Measurements from ENCODE around the gene GCNA.
A peak's percentile ranks its signal among the peaks of the same experiment; 100 is the strongest.

Gene GCNA

DNA sequence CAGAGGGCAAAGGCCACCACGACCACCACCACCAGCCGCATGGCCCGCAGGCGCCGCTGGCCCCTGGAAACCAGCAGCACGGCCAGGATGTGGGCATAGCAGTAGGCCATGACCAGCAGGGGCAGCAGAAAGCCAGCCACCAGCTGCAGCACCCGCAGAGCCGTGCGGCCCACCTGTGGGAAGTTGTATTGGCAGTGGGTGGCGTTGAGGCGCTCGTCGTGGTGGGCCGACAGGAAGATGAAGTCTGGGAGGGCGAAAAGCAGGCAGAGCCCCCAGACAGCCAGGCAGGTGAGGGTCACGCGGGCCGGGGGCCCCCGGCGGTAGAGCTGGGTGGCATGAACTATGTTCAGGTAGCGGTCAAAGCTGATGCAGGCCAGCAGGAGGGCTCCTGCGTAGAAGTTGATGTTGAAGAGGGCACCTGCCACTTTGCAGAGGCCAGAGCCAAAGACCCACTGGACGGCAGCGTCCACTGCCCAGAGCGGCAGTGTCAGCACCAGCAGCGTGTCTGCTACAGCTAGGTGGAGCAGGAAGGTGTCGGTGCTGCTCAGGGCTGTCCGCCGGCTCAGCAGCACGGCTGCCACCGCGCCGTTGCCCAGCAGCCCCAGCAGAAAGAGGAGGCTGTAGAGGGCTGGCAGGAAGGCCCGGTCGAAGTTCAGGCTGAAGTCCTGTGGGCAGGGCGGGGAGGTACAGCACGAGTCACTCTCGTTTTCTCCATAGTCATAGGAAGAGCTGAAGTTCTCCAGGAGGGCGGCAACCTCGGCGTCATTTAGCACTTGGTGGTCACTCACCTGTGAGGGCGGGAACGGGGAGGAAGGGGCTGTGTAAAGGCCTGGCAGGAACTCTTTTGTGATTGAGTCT lies 38.7 kb downstream of the GCNA start:
- DNase-seq (ENCODE audit: low read depth) = no peak

GRCh38 chrX:71617742-71618141 lies 39.5 kb downstream of the GCNA start:
- no peak for DNase-seq (ENCODE audit: low read depth)

- DNase-seq (ENCODE audit: low read depth) = peak; percentile 34
These were observed 40.1 kb downstream of the GCNA start, which contains the start of gene CXCR3 for GRCh38 chrX:71618303-71618721. Gene CXCR3, minus strand, starts transcription at chrX:71618511. Its CDS starts 62 bp downstream, at chrX:71618449.

- no peak for DNase-seq (ENCODE audit: low read depth)
These were observed 40.5 kb downstream of the GCNA start for GRCh38 chrX:71618787-71619186.

- DNase-seq (ENCODE audit: low read depth) = no peak
These were observed 41.0 kb downstream of the GCNA start for GRCh38 chrX:71619193-71619592.

DNA sequence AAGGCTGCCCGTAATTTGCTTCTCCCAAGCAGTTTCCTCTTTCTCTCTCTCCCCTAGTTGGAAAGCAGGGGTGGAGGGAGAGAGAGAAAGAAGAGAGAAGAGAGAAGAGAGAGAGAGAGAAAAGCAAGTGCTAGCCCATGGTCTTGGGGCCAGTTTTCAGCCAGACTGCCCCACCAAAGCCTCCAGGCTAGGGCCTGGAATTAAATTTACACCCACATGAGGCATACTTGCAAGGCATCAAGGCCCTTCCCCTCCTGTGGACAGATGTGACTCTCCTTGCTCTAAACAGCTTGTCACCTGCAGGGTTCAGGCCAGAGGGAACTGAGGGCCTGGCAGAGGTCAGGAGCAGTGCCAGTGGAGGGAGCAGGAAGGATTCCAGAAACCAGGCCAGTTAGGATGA lies 41.7 kb downstream of the GCNA start:
- no peak for DNase-seq (ENCODE audit: low read depth)

DNA sequence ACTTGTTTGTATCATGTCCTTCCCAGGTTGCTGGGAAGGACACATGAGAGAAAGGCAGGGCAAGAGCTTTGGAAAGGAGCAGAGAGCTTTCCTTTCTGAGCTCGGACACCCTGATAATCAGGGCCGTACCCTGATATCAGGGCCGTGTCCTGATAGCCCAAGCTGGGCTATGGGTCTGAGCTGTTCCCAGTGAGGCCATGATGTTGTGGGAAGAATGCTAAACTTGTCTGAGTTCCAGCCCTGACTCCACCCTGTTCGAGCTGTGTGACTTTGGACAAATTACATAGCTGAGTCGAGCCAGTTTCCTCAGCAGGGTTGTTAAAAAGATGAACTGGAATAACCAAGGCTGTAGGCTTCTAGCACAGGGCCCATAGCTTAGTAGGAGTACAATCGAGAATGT lies 43.4 kb downstream of the GCNA start:
- DNase-seq (ENCODE audit: low read depth) = no peak

DNA sequence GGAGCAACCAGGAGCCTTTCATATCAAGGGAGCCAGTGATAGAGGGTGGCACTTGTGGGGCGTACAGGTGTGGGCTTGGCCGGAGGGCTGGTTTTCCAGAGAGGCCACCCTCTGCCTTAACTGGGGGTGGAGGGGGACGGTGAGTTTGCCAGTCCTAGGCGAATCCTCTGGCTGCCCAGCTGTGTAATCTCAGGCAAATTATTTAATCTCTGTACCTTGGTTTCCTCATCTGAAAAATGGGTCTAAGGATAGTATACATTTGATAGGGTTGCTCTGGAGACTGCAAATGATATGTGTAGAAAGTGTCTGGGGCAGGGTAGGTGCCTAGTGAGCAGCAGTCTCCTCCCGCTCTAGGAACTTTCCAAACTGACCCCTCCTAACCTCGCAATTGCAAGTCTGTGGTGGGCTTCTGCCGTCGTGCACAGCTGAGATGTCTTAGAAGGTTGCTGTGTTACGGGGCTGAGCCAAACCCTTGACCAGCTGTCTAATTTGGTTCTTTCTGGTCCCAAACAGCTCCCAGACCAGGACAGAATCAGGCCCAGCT lies 43.9 kb downstream of the GCNA start:
- DNase-seq (ENCODE audit: low read depth) = no peak

GRCh38 chrX:71622576-71623450 lies 44.6 kb downstream of the GCNA start:
- no peak for DNase-seq (ENCODE audit: low read depth)

DNA sequence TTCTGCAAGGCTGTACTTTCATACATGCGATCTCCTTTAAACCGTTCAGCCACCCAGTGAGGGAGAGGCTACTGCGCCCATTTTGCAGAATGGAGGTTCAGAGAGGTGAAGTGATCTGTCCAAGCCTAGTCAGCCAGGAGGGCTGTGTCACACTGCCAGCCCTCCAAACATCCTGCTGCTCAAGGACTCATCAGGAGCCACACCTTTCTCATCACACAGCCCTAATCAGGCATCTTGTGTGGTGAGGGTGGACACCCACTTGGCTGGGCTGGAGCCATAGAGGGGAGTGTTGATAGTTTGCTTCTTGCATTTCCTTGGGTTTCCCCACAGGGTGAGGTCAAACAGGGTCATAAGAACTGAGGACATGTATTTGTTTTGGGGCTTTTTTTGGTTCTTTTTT lies 45.5 kb downstream of the GCNA start:
- no peak for DNase-seq (ENCODE audit: low read depth)

DNA sequence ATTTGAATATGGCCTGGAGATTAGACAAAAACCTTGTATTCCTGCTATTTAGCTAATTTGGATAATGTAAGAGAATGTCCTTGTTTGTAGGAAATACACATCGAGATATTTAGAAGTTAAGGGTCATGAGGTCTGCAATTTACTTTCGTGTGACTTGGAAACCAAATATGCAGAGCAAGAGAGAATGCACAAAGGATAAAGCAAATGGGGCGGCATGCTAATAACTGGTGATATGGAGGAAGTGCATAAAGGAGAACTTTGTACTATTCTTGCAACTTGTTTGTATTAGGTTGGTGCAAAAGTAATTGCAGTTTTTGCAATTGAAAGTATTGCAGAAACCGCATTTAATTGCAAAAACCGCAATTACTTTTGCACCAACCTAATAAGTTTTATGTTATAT lies 47.2 kb downstream of the GCNA start:
- no peak for DNase-seq (ENCODE audit: low read depth)

DNA sequence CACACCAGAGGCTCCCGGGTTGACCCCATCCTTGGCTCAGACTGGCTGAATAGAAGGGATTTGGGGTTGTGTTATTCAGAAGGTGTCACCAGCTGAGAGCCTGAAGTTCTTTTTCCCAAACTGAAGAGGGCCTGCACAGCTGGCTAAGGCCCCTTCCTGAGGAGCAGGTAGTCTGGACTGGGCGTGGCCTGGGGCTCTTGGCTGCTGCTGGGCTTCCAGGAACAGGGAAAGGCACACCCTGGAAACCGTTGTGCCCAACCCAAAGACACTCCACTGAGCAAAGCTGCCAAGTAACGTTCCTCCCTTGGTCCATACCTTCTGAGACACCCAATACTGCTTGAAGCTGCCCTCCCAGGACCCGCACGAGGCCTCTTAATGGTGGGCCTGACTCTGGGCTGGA lies 48.3 kb downstream of the GCNA start:
- DNase-seq (ENCODE audit: low read depth) = no peak

DNA sequence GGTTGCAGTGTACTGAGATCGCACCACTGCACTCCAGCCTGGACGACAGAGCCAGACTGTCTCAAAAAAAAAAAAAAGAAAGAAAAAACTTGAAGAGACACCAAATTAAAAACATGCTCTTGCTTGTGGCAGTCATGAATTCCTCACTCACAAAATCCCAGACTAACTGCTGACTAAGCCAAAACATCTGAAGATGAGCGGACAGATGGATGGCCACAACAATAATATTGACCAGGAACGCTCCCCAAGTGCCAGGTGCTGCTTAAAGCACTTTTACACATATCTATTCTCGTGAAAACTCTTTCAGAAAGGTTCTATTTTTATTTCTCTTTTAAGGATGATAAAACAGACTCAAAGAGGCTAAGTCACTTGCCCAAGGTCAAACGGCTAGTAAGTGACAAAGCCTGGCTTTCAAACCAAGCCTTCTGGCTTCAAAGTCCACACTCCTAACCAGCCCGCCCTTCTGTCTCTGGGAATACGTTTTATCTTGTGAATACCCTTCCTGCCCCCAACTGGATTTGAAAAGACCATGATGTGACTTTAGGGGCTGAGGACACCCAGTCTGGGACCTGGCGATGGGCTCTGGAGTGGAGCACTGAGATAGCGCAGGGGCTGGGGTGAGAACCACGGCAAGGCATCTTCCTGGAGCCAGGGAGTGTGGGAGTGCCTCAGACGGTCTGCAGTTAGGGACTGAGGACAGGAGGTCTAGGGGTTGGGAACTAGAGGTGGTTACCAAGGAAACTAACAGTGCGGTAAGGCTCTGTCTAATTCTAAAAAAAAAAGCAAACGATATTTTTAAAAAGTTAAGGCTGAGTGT lies 49.6 kb downstream of the GCNA start:
- DNase-seq (ENCODE audit: low read depth) = no peak

DNA sequence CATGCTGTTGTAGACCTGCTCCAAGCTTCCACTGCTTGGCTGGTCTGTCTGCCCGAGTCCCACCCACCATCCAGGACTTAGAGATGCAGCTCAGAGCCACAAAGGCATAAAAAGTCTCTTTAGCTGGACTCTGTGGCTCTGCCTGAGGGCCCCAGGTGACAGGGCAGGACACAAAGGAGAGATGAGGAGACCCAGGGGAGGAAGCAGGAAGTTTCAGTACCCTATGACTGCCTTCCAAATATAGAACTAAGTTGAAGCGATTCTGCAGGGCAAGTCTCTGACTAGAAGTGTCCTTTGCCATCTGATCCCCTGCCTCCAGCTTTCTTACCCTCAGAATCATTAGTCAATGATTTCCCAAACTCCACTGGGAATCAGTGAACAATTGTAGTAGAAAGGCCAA lies 51.2 kb downstream of the GCNA start:
- DNase-seq (ENCODE audit: low read depth) = no peak

GRCh38 chrX:71632923-71633657 lies 54.9 kb downstream of the GCNA start:
- DNase-seq (ENCODE audit: low read depth) = no peak

DNA sequence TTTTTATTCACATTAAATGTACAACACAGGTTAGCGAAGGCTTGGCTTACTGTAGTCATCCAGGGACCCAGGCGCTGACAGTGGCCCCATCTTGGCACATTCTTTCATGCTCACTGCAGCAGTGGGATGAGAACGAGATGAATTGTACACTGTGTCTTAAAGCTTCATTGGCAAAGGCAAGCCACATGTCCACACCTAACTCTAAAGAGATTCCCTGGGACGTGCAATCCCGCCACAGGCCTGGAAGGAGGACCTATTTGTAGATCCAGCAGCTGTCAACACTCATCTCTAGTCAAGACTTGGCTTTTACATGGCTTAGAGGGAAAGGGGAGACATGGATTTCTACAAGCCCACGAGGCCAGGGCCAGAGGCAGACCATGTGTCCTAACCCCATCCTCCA lies 56.1 kb downstream of the GCNA start:
- no peak for DNase-seq (ENCODE audit: low read depth)

DNA sequence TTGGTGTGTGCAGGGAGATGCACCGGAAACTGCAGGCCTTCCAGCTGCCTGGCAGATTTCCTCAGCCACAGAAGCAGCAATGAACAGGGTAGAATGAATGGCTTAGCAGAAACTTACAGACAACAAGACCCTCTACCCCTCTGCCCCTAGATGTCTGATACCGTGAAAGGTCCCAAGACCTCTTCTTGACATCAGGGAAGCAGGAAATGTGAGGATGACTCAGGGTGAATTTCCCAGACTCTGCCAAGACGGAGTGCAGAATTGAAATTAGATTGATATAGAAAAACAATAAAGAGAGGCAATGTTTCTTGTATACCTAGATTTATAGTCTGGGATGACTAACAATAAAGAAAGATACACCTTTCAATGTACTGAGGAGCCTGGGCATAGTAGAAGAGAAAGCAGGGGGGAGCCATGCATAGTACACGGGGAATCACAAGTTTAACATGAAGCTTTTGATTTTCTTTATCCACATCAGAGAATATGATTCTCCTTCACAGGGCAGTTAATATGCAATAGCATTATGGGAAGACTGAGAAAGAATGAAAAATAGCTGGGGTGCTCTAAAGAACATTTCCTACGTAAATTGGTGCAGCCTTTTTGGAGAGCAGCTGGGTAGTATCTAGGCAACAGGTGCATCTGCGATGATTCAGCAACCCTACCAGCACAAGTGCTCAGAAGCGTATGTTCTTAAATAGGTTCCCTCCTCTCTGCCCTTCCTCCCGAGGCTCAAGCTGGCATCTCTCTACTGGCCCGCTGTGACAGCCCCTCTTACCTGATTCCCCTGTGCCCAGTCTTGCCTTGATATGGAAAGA lies 58.4 kb downstream of the GCNA start:
- no peak for DNase-seq (ENCODE audit: low read depth)

DNA sequence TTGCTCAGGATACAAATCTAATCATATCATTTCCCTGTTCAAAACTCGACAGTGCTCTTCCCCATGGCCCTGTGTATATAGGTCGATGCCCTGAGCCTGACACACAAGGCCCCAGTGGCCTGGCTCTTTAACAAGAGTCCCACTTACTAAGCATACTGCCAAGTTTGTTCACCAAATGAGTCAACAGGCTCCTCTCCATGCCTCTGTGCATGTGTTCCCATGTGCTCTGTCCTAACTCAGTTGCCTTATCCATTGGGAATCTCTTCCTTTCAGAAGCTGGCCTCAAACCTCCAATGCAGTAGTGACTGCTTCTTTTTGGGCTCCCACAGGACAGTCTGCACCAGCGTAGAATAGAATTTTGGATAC lies 59.0 kb downstream of the GCNA start:
- DNase-seq (ENCODE audit: low read depth) = no peak

DNA sequence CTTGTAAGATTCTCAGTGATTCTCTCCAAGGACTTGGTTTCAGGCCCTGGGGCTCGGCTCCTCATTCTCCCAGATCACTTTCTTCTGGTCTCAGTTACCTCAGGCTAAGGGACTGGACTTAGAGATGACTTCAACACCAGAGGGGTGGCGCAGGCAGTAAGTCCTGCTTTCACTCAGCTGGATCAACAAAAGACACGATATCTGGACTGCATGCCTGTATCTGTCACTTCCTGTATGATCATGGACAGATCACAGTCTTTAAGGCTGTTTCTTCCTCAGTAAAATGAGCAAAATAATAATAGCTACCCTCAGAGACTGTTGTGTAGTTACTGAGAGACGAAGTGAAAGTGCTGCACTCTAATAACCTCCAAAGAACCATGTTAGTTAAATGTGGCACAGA lies 59.6 kb downstream of the GCNA start:
- no peak for DNase-seq (ENCODE audit: low read depth)

GRCh38 chrX:71638409-71638808 lies 60.2 kb downstream of the GCNA start:
- DNase-seq (ENCODE audit: low read depth) = no peak
